Endothelial cell of umbilical vein (primary cell): ENCODE data around the gene OGFOD2. TPM values are rescaled to one million over a fixed set of nuclear protein-coding genes. Genes with fewer than 3 reads are reported as not detected.

ENCODE experiments used
- BruUV-seq: library from RNA; stranded (reverse); fragments of 400-500 nt; replicated peaks from 2 replicates; lab custom pipeline; 2021; lab: Mats Ljungman, UMichigan
- CTCF ChIA-PET: fragments of 300-600, 350-600 bp; sonication (Branson Sonifier 250); formaldehyde crosslinking; loops from one replicate; lab custom pipeline; 2021; ENCODE audit warnings: antibody characterized with exemption, inconsistent platforms; lab: Charles Lee
- POLR2A ChIA-PET: fragments of 300-600, 350-600 bp; sonication (Branson Sonifier 250); formaldehyde crosslinking; loops from one replicate; lab custom pipeline; 2021; ENCODE audit warnings: antibody characterized with exemption, inconsistent platforms; lab: Charles Lee
- DNase-seq: peaks from one replicate; pipeline ENCODE4 v3.0.0-alpha.2; 2011; ENCODE audit warnings: low read depth, low spot score
- FAIRE-seq: peaks from 2 replicates; lab custom pipeline; 2011; peaks lifted over from hg19 to GRCh38; lab: Jason Lieb, UNC
- H2AFZ ChIP-seq: 2 replicates; pipeline ENCODE4 v1.6.0; 2012; ENCODE audit warnings: low read depth, low read length, control low read depth, inconsistent platforms
- H3K27ac ChIP-seq: 2 replicates; pipeline ENCODE4 v1.5.1; 2011; ENCODE audit warnings: low read depth, mild to moderate bottlenecking, control low read depth, low read length, moderate library complexity; ENCODE audit not compliant: insufficient read depth
- H3K27me3 ChIP-seq, 2 experiments: 2 replicates each; pipeline versions ENCODE4 v1.6.0 to v1.6.1; 2011; ENCODE audit warnings: low read length in 2 of 2, mixed read lengths in 1 of 2; ENCODE audit not compliant: control insufficient read depth in 2 of 2, insufficient read depth in 2 of 2
- H3K36me3 ChIP-seq, 2 experiments: 2 replicates in 1 of 2; 3 replicates in 1 of 2; pipeline ENCODE4 v1.5.1; 2011; ENCODE audit warnings: low read length in 2 of 2, mild to moderate bottlenecking in 1 of 2, moderate library complexity in 1 of 2; ENCODE audit not compliant: control insufficient read depth in 2 of 2, insufficient read depth in 2 of 2; ENCODE audit errors: extremely low read depth in 1 of 2
- H3K4me1 ChIP-seq: 3 replicates; pipeline ENCODE4 v1.5.1; 2011; ENCODE audit warnings: mild to moderate bottlenecking, low read length; ENCODE audit not compliant: control insufficient read depth, insufficient read depth; ENCODE audit errors: extremely low read depth
- H3K4me2 ChIP-seq: 2 replicates; pipeline ENCODE4 v1.6.1; 2011; ENCODE audit warnings: low read length, control low read depth, mixed read lengths; ENCODE audit not compliant: insufficient read depth
- H3K4me3 ChIP-seq, 3 experiments: fragments of 200-600 bp in 1 of 3; sonication (generic), shearing (Covaris generic) in 1 of 3; replicated peaks in 1 of 3; 2 replicates each; pipeline ENCODE4 v1.5.1; 2011 to 2016; ENCODE audit warnings: control low read depth in 3 of 3, low read length in 3 of 3, mild to moderate bottlenecking in 2 of 3, inconsistent platforms in 1 of 3, low read depth in 1 of 3, moderate library complexity in 1 of 3; ENCODE audit not compliant: insufficient read depth in 1 of 3
- H3K79me2 ChIP-seq: 2 replicates; pipeline ENCODE4 v1.6.0; 2012; ENCODE audit warnings: low read length, inconsistent platforms; ENCODE audit not compliant: control insufficient read depth, insufficient read depth
- H3K9ac ChIP-seq: replicated peaks from 2 replicates; pipeline ENCODE3; 2011; ENCODE audit warnings: low read length, control low read depth; ENCODE audit not compliant: insufficient read depth; ENCODE audit errors: extremely low read depth
- H3K9me1 ChIP-seq: replicated peaks from 3 replicates; pipeline ENCODE4 v1.6.0; 2011; ENCODE audit warnings: mild to moderate bottlenecking, low read length; ENCODE audit not compliant: control insufficient read depth, insufficient read depth; ENCODE audit errors: extremely low read depth
- H3K9me3 ChIP-seq: replicated peaks from 2 replicates; pipeline ENCODE4 v1.5.1; 2012; ENCODE audit warnings: low read length, inconsistent platforms; ENCODE audit not compliant: control insufficient read depth, insufficient read depth
- H4K20me1 ChIP-seq: replicated peaks from 2 replicates; pipeline ENCODE3; 2011; ENCODE audit warnings: mild to moderate bottlenecking, low read length; ENCODE audit not compliant: control insufficient read depth, insufficient read depth; ENCODE audit errors: extremely low read depth
- CTCF ChIP-seq, 2 donors: IDR thresholded peaks; 1 replicate in 1 of 2; 2 replicates in 1 of 2; pipeline ENCODE4 v1.5.1; 2011; ENCODE audit warnings: low read length in 2 of 2, mild to moderate bottlenecking in 2 of 2, moderate library complexity in 2 of 2, control low read depth in 1 of 2, inconsistent platforms in 1 of 2, low read depth in 1 of 2; ENCODE audit not compliant: insufficient read depth in 1 of 2; ENCODE audit errors: extremely low read depth in 1 of 2
- EZH2 ChIP-seq: IDR thresholded peaks from 2 replicates; pipeline ENCODE4 v1.6.1; 2012; ENCODE audit warnings: borderline replicate concordance, low read depth, mild to moderate bottlenecking, moderate library complexity, low read length, inconsistent platforms; ENCODE audit not compliant: severe bottlenecking
- FOS ChIP-seq: IDR thresholded peaks from 2 replicates; pipeline ENCODE4 v1.6.1; 2011; ENCODE audit warnings: mild to moderate bottlenecking, low read length, moderate library complexity, borderline replicate concordance; ENCODE audit not compliant: insufficient read depth
- GATA2 ChIP-seq: IDR thresholded peaks from 2 replicates; pipeline ENCODE4 v1.7.0; 2011; ENCODE audit warnings: low read depth, mild to moderate bottlenecking, moderate library complexity, mixed read lengths, low read length; ENCODE audit not compliant: insufficient read length, insufficient read depth
- JUN ChIP-seq: IDR thresholded peaks from 2 replicates; pipeline ENCODE4 v1.6.1; 2011; ENCODE audit warnings: borderline replicate concordance, low read depth; ENCODE audit not compliant: insufficient read length, insufficient read depth
- MYC ChIP-seq: IDR thresholded peaks from one replicate; pipeline ENCODE4 v1.6.1; 2011; ENCODE audit warnings: mild to moderate bottlenecking, low read depth, low read length
- POLR2A ChIP-seq: IDR thresholded peaks from 2 replicates; pipeline ENCODE4 v1.6.1; 2012; ENCODE audit warnings: low read depth, mild to moderate bottlenecking, control low read depth, low read length
- POLR2AphosphoS5 ChIP-seq: IDR thresholded peaks from 2 replicates; pipeline ENCODE4 v1.6.1; 2012; ENCODE audit warnings: low read depth, mild to moderate bottlenecking, control low read depth, low read length, moderate library complexity; ENCODE audit not compliant: insufficient read depth
- dilution Hi-C: fragments of 300-500 bp; cut with MboI; formaldehyde crosslinking; loops from one replicate; pipeline ENCODE4 v1.15.0; 2019; ENCODE audit warnings: low sequenced_read_pairs; ENCODE audit not compliant: extremely low pct_ligation_motif_present
- intact Hi-C: fragments of 100-400 bp; cut with micrococcal nuclease; formaldehyde crosslinking; loops from one replicate; pipeline ENCODE4 v1.10.0; 2022
- polyA plus RNA-seq, 4 experiments: library from polyadenylated mRNA; depleted of rRNA in 3 of 4; stranded (reverse) in 3 of 4; unstranded in 1 of 4; fragments of >200 nt; gene quantifications; 2 replicates each; pipeline versions ENCODE4 v1.2.1 to v1.2.3, GENCODE V29; 2011 to 2012; ENCODE audit warnings: missing spikeins in 1 of 4
- total RNA-seq: library from RNA; stranded (reverse); gene quantifications from 2 replicates; pipeline ENCODE4 v1.2.3, GENCODE V29; 2021
- TF ChIP-seq, protein P1 (sequence below): IDR thresholded peaks from 2 replicates; pipeline ENCODE4 v1.6.1; 2011; ENCODE audit not compliant: insufficient read depth, insufficient read length

OGFOD2 gene
- total and polyA plus RNA-seq, 2 donors (not counting 3 experiments of a cell fraction or from before 2014, with no cell fraction given) = 16.8 to 24.1 TPM

GRCh38 chr12:122978507-122978955, 3.5 kb downstream of the OGFOD2 start:
- Histone ChIP-seq H3K27ac (no peak overlapping the region), H3K4me2 (no peak overlapping the region), H3K9me3 (no peaks in the 10 kb centered on the region), H3K4me1 (peaks cover 32% of the 10 kb centered on the region), H3K4me3 (no peak overlapping the region), H3K9ac (no peak overlapping the region), H3K79me2 (peaks cover 25% of the 10 kb centered on the region), H3K9me1 (no peaks in the 10 kb centered on the region), H3K36me3 (peaks cover 0 to 9% of the 10 kb centered on the region in 2 experiments), H4K20me1 (no peaks in the 10 kb centered on the region), H3K27me3 (no peaks in the 10 kb centered on the region), H2AFZ (no peak overlapping the region)
- TF ChIP-seq POLR2A (no peak), JUN (no peak), MYC (no peak), FOS (no peak), GATA2 (no peak), CTCF (IDR thresholded peaks at IDR 0.05; ENCODE audit: extremely low read depth in 1 of 2, insufficient read depth in 1 of 2, low read depth in 1 of 2, low read length in 2 of 2) (no peak), POLR2AphosphoS5 (no peak), EZH2 (no peak)
- TF ChIP-seq, protein P1, sequence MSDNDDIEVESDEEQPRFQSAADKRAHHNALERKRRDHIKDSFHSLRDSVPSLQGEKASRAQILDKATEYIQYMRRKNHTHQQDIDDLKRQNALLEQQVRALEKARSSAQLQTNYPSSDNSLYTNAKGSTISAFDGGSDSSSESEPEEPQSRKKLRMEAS = no peak
- DNase-seq = no peak
- ChIA-PET CTCF (interaction anchor here (0.8 kb wide), 1 partner anchor 185 kb away, joined by 3 read pairs; no protein-coding TSS in a partner anchor), POLR2A (interaction anchor here (1.3 kb wide), 1 partner anchor 255 kb away, joined by 3 read pairs; the partner anchor contains the start of gene MTRFR)
- intact Hi-C loops (no loop called here), dilution Hi-C loops (no loop called here)
- no TSS peak for BruUV-seq
- no peak for FAIRE-seq
